BLaER1 treated with 17β-estradiol and CSF1 and Interleukin-3, amounts not matched to agents 10 nM and 100 nM (cell line): Measurements from ENCODE around the gene RUSC2.
"Not testable (repeated sequence)": the region's sequence is repeated elsewhere in the genome, so short reads cannot be mapped to it uniquely, and the experiment has no call there.

Source experiments
- H3K27ac ChIP-seq, 11 experiments: shearing (Covaris generic); formaldehyde crosslinking; 2 replicates each; pipeline ENCODE4 v1.8.1; 2022
- H3K27me3 ChIP-seq, 11 experiments: shearing (Covaris generic); formaldehyde crosslinking; 2 replicates each; pipeline ENCODE4 v1.8.1; 2022
- H3K36me3 ChIP-seq, 11 experiments: shearing (Covaris generic); formaldehyde crosslinking; 2 replicates each; pipeline ENCODE4 v1.8.1; 2022
- H3K4me1 ChIP-seq, 10 experiments: shearing (Covaris generic); formaldehyde crosslinking; 2 replicates each; pipeline ENCODE4 v1.8.1; 2022
- H3K4me2 ChIP-seq, 11 experiments: shearing (Covaris generic); formaldehyde crosslinking; 2 replicates each; pipeline ENCODE4 v1.8.1; 2022
- H3K4me3 ChIP-seq, 10 experiments: shearing (Covaris generic); formaldehyde crosslinking; 2 replicates each; pipeline ENCODE4 v1.8.1; 2022
- H3K9ac ChIP-seq, 11 experiments: shearing (Covaris generic); formaldehyde crosslinking; 2 replicates each; pipeline ENCODE4 v1.8.1; 2022
- H3K9me3 ChIP-seq, 11 experiments: shearing (Covaris generic); formaldehyde crosslinking; replicated peaks in 1 of 11; 2 replicates each; pipeline ENCODE4 v1.8.1; 2022
- H4K20me1 ChIP-seq, 11 experiments: shearing (Covaris generic); formaldehyde crosslinking; 2 replicates each; pipeline ENCODE4 v1.8.1; 2022
- Cebpa-rat ChIP-seq, 11 experiments: shearing (Covaris generic); IDR thresholded peaks; 2 replicates each; pipeline ENCODE4 v1.8.1; 2022

RUSC2 gene

DNA sequence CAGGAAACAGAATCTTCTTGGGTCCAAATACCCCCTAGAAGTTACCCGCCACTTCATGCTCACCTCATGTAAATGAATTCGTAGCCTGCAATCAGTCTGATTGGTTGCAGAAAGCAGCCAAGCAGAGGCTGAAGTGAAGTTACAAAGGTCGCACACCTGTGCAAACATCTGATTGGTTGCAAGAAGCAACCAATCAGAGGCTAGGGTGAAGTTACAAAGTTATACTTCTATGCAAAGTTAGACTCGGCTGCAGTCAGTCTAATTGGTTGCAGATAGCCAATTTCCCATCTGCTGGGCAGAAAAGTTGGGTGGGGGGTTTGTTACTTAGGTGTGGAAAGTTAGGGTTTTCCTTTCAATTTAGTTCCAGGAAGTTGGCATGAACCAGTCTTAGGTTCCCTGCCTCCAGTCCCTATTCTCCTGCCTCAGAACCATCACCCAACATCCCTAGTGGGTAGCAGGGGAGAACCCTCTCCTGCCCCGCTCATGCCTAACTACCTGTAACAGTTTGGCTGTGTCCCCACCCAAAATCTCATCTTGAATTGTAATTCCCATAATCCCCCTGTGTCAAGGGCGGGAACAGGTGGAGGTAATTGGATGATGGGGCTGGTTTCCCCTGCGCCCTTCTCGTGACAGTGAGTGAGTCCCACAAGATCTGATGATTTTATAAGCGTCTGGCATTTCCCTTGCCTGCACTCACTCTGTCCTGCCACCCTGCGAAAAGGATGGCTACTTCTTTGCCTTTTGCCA is 1.2 kb upstream of the RUSC2 start:
- H3K4me2 ChIP-seq: peak overlapping the region; percentile 78 to 98 (median 94)
- TF ChIP-seq Cebpa-rat (IDR thresholded peaks at IDR 0.05): no peak
- 0 out of 22 replicates have a peak, but pooled peaks cover 0 to 12% (median 0%) of the 10 kb centered on the region in 11 experiments for H4K20me1 ChIP-seq
- peak overlapping the region; percentile 70 to 88 (median 75) for H3K4me3 ChIP-seq
- H3K4me1 ChIP-seq: peaks cover 32 to 42% (median 35%) of the 10 kb centered on the region in 10 experiments
- no peaks in the 10 kb centered on the region for H3K27me3 ChIP-seq
- peak overlapping the region; percentile 82 to 91 (median 88); a peak in 21 of 22 replicates for H3K9ac ChIP-seq
- peak overlapping the region; percentile 78 to 93 (median 84) for H3K27ac ChIP-seq
- peaks cover 0 to 9% (median 6%) of the 10 kb centered on the region in 11 experiments; a peak in 11 of 22 replicates for H3K36me3 ChIP-seq
- H3K9me3 ChIP-seq: peaks cover 7 to 18% (median 9%) of the 10 kb centered on the region in 11 experiments; a peak in 20 of 22 replicates

DNA sequence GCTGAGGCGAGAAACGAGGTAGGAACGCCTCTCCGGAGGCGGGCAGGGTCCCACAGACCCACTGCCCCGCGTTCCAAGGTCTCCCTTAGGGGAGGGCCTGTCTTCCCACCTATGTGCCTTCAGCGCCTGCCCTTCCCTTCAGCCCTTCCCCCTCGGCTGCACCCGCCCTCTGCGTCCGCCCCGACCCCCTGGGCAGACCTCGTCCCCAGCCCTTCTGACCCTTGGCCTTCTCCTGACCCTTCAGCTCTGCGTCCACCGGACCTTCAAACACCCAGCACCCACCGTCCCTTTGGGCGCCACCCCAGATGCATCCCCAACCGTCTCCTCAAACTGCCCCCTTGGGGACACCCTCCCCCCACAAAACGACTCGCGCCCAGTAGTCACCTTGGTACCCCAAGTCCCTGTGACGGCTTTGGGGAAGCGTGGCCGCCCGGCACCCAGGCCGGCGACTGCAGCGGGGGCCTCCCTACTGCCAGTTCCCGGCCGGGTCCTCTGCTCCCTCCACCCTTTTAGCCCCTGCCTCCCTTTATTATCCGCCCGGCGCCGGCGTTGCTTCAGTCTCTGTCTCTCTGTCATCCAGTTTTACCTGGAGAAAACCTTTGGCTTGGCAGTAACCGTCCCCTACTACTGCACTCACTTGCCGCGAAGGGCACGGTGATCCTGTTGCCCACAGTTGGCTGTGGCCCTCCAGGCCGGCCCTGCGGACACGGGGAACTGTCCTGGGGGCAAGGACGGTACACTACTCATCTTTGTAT is 421 bp downstream of the RUSC2 start:
- Histone ChIP-seq H3K9me3 (peaks cover 13 to 28% (median 17%) of the 10 kb centered on the region in 11 experiments; a peak in 21 of 22 replicates), H3K9ac (peak overlapping the region; percentile 82 to 91 (median 88)), H3K4me3 (peak overlapping the region; percentile 70 to 88 (median 75)), H3K27ac (peak overlapping the region; percentile 78 to 93 (median 84)), H3K27me3 (no peaks in the 10 kb centered on the region), H3K4me2 (peak overlapping the region; percentile 78 to 98 (median 94)), H3K4me1 (peaks cover 32 to 42% (median 35%) of the 10 kb centered on the region in 10 experiments), H3K36me3 (peaks cover 0 to 14% (median 8%) of the 10 kb centered on the region in 11 experiments; a peak in 13 of 22 replicates), H4K20me1 (0 out of 22 replicates have a peak, but pooled peaks cover 0 to 12% (median 0%) of the 10 kb centered on the region in 11 experiments)
- TF ChIP-seq Cebpa-rat (IDR thresholded peaks at IDR 0.05): no peak

DNA sequence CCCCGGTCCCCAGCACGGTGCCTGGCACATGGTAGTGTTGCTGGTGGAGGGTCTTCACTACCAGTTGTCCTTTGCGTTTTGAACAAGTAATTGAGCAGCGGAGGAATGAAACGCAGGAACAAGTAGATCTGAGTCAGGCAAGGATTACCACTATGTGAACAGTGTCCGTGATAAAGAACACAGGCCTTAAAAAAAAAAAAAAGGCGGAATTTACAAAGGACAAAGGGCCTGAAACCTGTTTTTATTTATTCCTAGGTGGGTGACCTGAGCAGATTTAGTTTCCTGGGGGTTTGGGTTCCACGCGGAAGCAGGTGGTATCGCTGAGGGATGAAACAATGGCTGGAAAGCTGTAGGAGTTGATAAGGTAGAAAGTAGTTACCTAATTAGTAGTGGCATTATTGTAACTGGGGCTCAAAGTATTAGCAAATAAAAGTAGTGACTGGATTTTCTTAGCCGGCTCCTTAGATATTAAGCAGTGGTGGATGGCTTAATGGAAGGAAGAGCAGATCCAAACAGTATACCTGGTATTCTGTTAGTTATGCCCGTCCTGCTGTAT is 1.1 kb downstream of the RUSC2 start:
- peaks cover 32 to 42% (median 35%) of the 10 kb centered on the region in 10 experiments for H3K4me1 ChIP-seq
- H3K27ac ChIP-seq: peak overlapping the region; percentile 78 to 93 (median 84); a peak in 21 of 22 replicates
- H3K27me3 ChIP-seq: no peaks in the 10 kb centered on the region
- 0 out of 22 replicates have a peak, but pooled peaks cover 0 to 12% (median 0%) of the 10 kb centered on the region in 11 experiments for H4K20me1 ChIP-seq
- peak overlapping the region; percentile 70 to 88 (median 75) for H3K4me3 ChIP-seq
- H3K9ac ChIP-seq: peak overlapping the region; percentile 82 to 91 (median 88)
- peak overlapping the region; percentile 78 to 98 (median 94) for H3K4me2 ChIP-seq
- peaks cover 2 to 20% (median 12%) of the 10 kb centered on the region in 11 experiments; a peak in 20 of 22 replicates for H3K36me3 ChIP-seq
- TF ChIP-seq Cebpa-rat (IDR thresholded peaks at IDR 0.05): no peak
- H3K9me3 ChIP-seq: peaks cover 15 to 34% (median 22%) of the 10 kb centered on the region in 11 experiments; a peak in 21 of 22 replicates

DNA sequence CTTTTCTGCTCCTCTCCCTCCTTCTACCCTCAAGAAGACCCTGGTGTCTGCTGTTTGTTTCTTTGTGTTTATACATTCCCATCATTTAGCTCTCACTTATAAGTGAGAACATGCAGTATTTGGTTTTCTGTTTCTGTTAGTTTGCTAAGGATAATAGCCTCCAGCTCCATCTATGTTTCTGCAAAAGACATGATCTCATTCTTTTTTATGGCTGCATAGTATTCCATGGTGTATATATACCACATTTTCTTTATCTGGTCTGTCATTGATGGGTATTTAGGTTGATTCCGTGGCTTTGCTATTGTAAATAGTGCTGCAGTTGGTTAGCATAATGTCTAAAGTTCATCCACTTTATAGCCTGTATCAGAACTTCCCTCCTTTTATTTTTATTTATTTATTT is 3.2 kb downstream of the RUSC2 start:
- peaks cover 21 to 55% (median 42%) of the 10 kb centered on the region in 11 experiments for H3K9me3 ChIP-seq
- 0 out of 22 replicates have a peak, but pooled peaks cover 0 to 12% (median 0%) of the 10 kb centered on the region in 11 experiments for H4K20me1 ChIP-seq
- peak overlapping the region in 2 of 11 experiments; percentile 97 to 98; a peak in 3 of 22 replicates for H3K4me2 ChIP-seq
- not testable (repeated sequence) for H3K27me3 ChIP-seq, H3K9ac ChIP-seq
- peaks cover 17 to 42% (median 30%) of the 10 kb centered on the region in 11 experiments for H3K36me3 ChIP-seq
- H3K4me1 ChIP-seq: peaks cover 32 to 41% (median 36%) of the 10 kb centered on the region in 10 experiments
- peak overlapping the region in 5 of 11 experiments; percentile 2 to 93 (median 84); a peak in 7 of 22 replicates for H3K27ac ChIP-seq
- H3K4me3 ChIP-seq: 0 out of 20 replicates have a peak overlapping the region, but pooled peaks of 1 of the 10 experiments have one; percentile 8

DNA sequence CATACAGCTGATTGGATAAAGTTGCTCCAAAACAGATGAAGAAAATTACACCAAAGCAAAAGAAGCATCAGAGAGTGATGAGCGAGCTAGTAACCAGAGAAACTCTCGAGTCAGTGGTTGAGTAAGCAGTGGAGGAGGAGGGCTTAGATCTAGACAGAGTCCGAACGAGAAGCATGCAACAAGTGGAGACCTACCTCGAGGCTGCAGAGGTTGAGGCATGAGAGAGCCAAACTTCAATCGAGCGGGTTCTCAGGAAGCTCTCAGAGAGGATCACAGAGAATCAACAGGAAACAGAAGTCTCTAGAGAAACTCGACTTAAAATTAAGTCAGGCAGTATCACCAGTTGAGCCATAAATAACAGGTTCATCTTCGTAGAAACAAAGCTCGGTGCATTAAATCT is 6.1 kb downstream of the RUSC2 start:
- Histone ChIP-seq H3K4me3 (no peak overlapping the region), H3K4me1 (peaks cover 14 to 21% (median 19%) of the 10 kb centered on the region in 10 experiments), H3K9me3 (peaks cover 43 to 75% (median 66%) of the 10 kb centered on the region in 11 experiments), H3K27ac (no peak overlapping the region), H3K4me2 (no peak overlapping the region; a peak in 1 of 22 replicates), H3K27me3 (no peaks in the 10 kb centered on the region), H4K20me1 (peaks cover 0 to 11% (median 0%) of the 10 kb centered on the region in 11 experiments; a peak in 1 of 22 replicates), H3K36me3 (peaks cover 17 to 52% (median 35%) of the 10 kb centered on the region in 11 experiments), H3K9ac (no peak overlapping the region)
- no peak for TF ChIP-seq Cebpa-rat (IDR thresholded peaks at IDR 0.05)

DNA sequence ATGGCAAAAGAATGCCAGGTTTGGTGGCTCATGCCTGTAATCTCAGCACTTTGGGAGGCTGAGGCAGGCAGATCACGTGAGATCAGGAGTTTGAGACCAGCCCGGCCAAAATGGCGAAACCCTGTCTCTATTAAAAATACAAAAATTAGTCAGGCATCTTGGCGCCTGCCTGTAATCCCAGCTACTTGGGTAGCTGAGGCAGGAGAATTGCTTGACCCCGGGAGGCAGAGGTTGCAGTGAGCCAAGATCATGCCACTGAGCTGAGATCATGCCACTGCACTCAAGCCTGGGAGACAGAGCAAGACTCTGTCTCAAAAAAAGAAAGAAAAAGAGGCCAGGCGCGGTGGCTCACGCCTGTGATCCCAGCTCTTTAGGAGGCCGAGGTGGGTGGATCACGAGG is 8.3 kb downstream of the RUSC2 start:
- H3K27me3 ChIP-seq, H3K27ac ChIP-seq, H3K4me2 ChIP-seq, H3K9ac ChIP-seq, H3K4me3 ChIP-seq, H3K4me1 ChIP-seq: not testable (repeated sequence)
- Histone ChIP-seq H3K9me3 (peaks cover 48 to 83% (median 70%) of the 10 kb centered on the region in 11 experiments), H4K20me1 (peaks cover 0 to 16% (median 0%) of the 10 kb centered on the region in 11 experiments; a peak in 1 of 22 replicates), H3K36me3 (peaks cover 17 to 54% (median 34%) of the 10 kb centered on the region in 11 experiments)

DNA sequence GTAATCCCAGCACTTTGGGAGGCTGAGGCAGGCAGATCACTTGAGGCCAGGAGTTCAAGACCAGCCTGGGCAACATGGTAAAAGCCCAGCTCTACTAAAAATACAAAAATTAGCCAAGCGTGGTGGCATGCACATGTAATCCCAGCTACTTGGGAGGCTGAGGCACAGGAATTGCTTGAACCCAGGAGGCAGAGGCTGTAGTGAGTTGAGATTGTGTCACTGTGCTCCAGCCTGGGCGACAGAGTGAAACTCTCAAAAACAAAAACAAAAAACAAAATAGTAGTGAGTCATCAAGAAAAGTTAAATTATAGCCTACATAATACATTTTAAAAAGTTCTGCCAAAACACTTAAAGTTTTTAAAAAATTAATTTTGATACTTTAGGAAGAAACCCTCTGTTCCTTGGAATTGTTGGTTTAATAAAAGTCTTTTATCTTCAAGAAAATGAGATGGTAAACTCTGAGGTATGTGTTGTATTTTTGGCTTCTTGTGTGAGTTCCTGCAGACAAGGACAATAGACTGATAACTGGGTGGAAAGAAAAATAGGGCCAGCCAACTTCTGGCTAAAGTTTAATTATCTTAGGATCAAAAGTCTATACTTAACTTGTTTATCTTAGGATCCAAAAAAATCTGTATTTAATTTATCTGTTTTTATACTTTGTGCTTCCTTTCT is 9.3 kb downstream of the RUSC2 start:
- peaks cover 0 to 6% (median 0%) of the 10 kb centered on the region in 10 experiments; a peak in 2 of 20 replicates for H3K4me1 ChIP-seq
- no peak overlapping the region for H3K27ac ChIP-seq
- no peak for TF ChIP-seq Cebpa-rat (IDR thresholded peaks at IDR 0.05)
- no peaks in the 10 kb centered on the region for H3K27me3 ChIP-seq
- H3K36me3 ChIP-seq: peaks cover 12 to 54% (median 31%) of the 10 kb centered on the region in 11 experiments; a peak in 20 of 22 replicates
- H3K9me3 ChIP-seq: peaks cover 47 to 83% (median 69%) of the 10 kb centered on the region in 11 experiments
- no peak overlapping the region for H3K4me2 ChIP-seq
- H3K9ac ChIP-seq: no peak overlapping the region
- peaks cover 0 to 16% (median 0%) of the 10 kb centered on the region in 11 experiments; a peak in 1 of 22 replicates for H4K20me1 ChIP-seq
- no peak overlapping the region for H3K4me3 ChIP-seq

DNA sequence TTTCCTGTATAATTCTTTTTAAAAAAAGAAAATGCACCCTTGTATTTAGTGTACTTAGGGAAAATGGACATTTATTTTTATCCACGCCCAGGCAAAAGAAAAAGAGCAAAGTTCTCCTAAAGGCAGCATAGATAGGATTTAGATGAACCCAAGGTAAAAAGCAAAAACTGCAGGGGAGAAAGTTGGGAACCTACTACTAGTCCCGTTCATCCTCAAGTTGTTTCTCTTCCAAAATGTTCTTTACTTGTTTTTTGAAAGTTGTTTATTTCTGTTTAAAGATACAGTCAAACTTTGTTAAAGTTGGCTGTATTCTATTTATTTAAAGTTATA is 9.8 kb downstream of the RUSC2 start:
- H4K20me1 ChIP-seq: peaks cover 0 to 16% (median 0%) of the 10 kb centered on the region in 11 experiments; a peak in 1 of 22 replicates
- no peak overlapping the region for H3K9ac ChIP-seq
- peaks cover 12 to 54% (median 31%) of the 10 kb centered on the region in 11 experiments; a peak in 20 of 22 replicates for H3K36me3 ChIP-seq
- no peaks in the 10 kb centered on the region for H3K27me3 ChIP-seq
- H3K4me3 ChIP-seq: no peak overlapping the region
- peaks cover 0 to 6% (median 0%) of the 10 kb centered on the region in 10 experiments; a peak in 2 of 20 replicates for H3K4me1 ChIP-seq
- H3K4me2 ChIP-seq: no peak overlapping the region
- no peak overlapping the region for H3K27ac ChIP-seq
- peaks cover 44 to 83% (median 65%) of the 10 kb centered on the region in 11 experiments for H3K9me3 ChIP-seq
- no peak for TF ChIP-seq Cebpa-rat (IDR thresholded peaks at IDR 0.05)
